ENCODE measurements around the gene TEAD1. TPM values are rescaled to one million over a fixed set of nuclear protein-coding genes. Genes with fewer than 3 reads are reported as not detected.
A peak's percentile ranks its signal among the peaks of the same experiment; 100 is the strongest.

TEAD1 gene
- total and polyA plus RNA-seq, 9 of the 15 experiments (the other 6 are each of a cell fraction or from before 2014, with no cell fraction given): 1.7 to 17.7 (median 10.8) TPM

GRCh38 chr11:12634329-12634728, 39.9 kb upstream of the TEAD1 start:
- H3K27me3 ChIP-seq (ENCODE audit: control insufficient read depth in 2 of 2, insufficient read depth in 2 of 2, low read length in 2 of 2): no peaks in the 10 kb centered on the region
- no peak for FAIRE-seq
- in situ Hi-C loops (cut with MboI) (no loop called here), intact Hi-C loops (cut with micrococcal nuclease) (no loop called here)
- no peak overlapping the region for H3K4me3 ChIP-seq
- no peak overlapping the region for H2AFZ ChIP-seq (ENCODE audit: low read depth, low read length)
- H3K9me1 ChIP-seq (ENCODE audit: control insufficient read depth, insufficient read depth, low read length): no peaks in the 10 kb centered on the region
- 19% methylated on average over 1 of the region's 1 CpG for WGBS (ENCODE audit: insufficient coverage, low coverage, missing lambda C conversion rate)
- no peaks in the 10 kb centered on the region for H3K36me3 ChIP-seq (ENCODE audit: control insufficient read depth, insufficient read depth, low read length)
- H3K9ac ChIP-seq (ENCODE audit: insufficient read depth in 1 of 2, low read depth in 2 of 2, low read length in 2 of 2): no peak overlapping the region
- TF ChIP-seq TEAD4 (IDR thresholded peaks at IDR 0.05; ENCODE audit: low read length) (peak; percentile 26; the same call in 1 of the 2 replicates), TEAD4 (CRISPR knock-in tag; IDR thresholded peaks at IDR 0.05; ENCODE audit: borderline replicate concordance) (no peak), KDM1A (IDR thresholded peaks at IDR 0.05) (peak; percentile 56 to 60; a peak in 3 of 4 replicates), RCOR1 (IDR thresholded peaks at IDR 0.05; ENCODE audit: borderline replicate concordance in 1 of 2, low read depth in 2 of 2, low read length in 2 of 2) (peak in 1 of 2 experiments; percentile 30; a peak in 1 of 4 replicates), CBFA2T3 (IDR thresholded peaks at IDR 0.05) (peak; percentile 65), NR0B1 (IDR thresholded peaks at IDR 0.05; ENCODE audit: partially characterized antibody) (no peak), HSF4 (CRISPR knock-in tag; IDR thresholded peaks at IDR 0.05; ENCODE audit: borderline replicate concordance) (no peak), CBFA2T2 (conservative IDR thresholded peaks at IDR 0.05) (0 out of 2 replicates have a peak, but pooled peaks have one; percentile 12)
- ChIA-PET POLR2A (no interaction called here), CTCF (ENCODE audit: low intra/inter-chr PET ratio) (no interaction called here)
- no peak overlapping the region for H3K27ac ChIP-seq (ENCODE audit: extremely low read depth, low read depth, low read length)
- DNase-seq (ENCODE audit: extremely low read depth in 1 of 4, low spot score in 3 of 4): no peak
- no peaks in the 10 kb centered on the region for H4K20me1 ChIP-seq (replicated peaks; ENCODE audit: control insufficient read depth, insufficient read depth, low read length)
- H3K9me3 ChIP-seq (replicated peaks; ENCODE audit: control insufficient read depth, insufficient read depth, low read depth, low read length): no peaks in the 10 kb centered on the region
- H3K4me2 ChIP-seq (ENCODE audit: insufficient read depth, low read length): no peak overlapping the region
- BruUV-seq (replicated peaks): no TSS peak
- H3K79me2 ChIP-seq (ENCODE audit: control insufficient read depth, insufficient read depth, low read length): no peaks in the 10 kb centered on the region
- ATAC-seq: no peak
- no peaks in the 10 kb centered on the region; a peak in 2 of 5 replicates for H3K4me1 ChIP-seq (replicated peaks in 1 of 2; ENCODE audit: control insufficient read depth in 2 of 2, insufficient read depth in 2 of 2, low read length in 2 of 2)
